VCaP (cell line): ENCODE measurements around the gene TLCD2.

Experiments
- H3K27ac ChIP-seq: fragments of 450-650 bp; 2 replicates; pipeline ENCODE4 v1.5.1; 2017
- CTCF ChIP-seq: fragments of 450-650 bp; conservative IDR thresholded peaks from 2 replicates; pipeline ENCODE4 v1.5.1; 2017; ENCODE audit warnings: mild to moderate bottlenecking, moderate library complexity

The TLCD2 gene

GRCh38 chr17:1752425-1753262 lies 42.5 kb upstream of the TLCD2 start:
- TF ChIP-seq CTCF = no peak
- no peak overlapping the region for H3K27ac ChIP-seq

GRCh38 chr17:1750628-1751027 lies 40.5 kb upstream of the TLCD2 start:
- no peak for TF ChIP-seq CTCF
- no peak overlapping the region for H3K27ac ChIP-seq

- H3K27ac ChIP-seq = peak overlapping the region; percentile 67
- no peak for TF ChIP-seq CTCF
Observed at GRCh38 chr17:1746975-1747543, 36.9 kb upstream of the TLCD2 start.

GRCh38 chr17:1745513-1746020 lies 35.4 kb upstream of the TLCD2 start:
- H3K27ac ChIP-seq = no peak overlapping the region
- TF ChIP-seq CTCF = no peak

GRCh38 chr17:1744551-1745512 lies 34.7 kb upstream of the TLCD2 start:
- H3K27ac ChIP-seq = no peak overlapping the region
- TF ChIP-seq CTCF = no peak

GRCh38 chr17:1743088-1743439 lies 32.9 kb upstream of the TLCD2 start:
- no peak for TF ChIP-seq CTCF
- H3K27ac ChIP-seq = 0 out of 2 replicates have a peak overlapping the region, but pooled peaks have one; percentile 34
